ENCODE data around the gene SYNDIG1. TPM values are rescaled to one million over a fixed set of nuclear protein-coding genes. Genes with fewer than 3 reads are reported as not detected.

The SYNDIG1 gene
- total RNA-seq, 2 donors from 2014 or later: 0.12 to 0.45 TPM

DNA sequence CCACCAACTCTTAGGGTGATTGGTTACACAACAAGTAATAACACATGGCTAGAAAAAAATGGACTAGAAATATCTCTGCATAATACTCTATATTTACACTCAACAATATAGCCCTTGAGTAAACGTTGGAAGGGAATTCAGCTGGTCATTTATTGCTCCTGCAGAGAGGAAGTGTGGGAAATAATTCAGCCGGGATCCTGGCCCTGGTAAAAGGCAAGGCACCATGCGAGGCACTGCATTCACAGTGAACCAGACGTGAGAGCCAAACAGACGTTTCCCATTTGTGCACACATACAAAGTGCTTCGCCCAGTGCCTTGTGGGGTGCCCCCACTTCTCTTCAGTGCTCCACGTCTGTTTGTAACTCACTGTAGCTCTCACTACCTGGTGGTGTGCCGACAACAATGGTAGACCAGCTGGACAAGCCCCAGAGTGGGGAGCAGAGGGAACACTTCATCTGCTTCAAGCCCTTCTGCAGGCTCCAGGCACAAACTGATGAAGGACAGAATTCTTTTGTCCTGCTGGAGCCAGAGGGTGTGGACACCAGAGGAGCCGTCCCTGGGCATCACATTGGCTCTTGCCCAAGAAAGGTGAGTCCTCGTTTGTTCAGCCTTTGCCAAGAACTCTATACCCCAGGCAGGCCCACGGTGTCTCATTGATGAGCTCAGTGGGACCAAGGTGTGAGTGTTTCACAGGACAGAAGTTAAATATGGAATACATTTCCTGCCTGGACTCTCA is 18.8 kb downstream of the SYNDIG1 start:
- ATAC-seq (peak; percentile 96), DNase-seq (peak in 1 of 2 donors; percentile 25)

GRCh38 chr20:24488800-24489175 is 19.4 kb downstream of the SYNDIG1 start:
- intact Hi-C loops (cut with DNase I, micrococcal nuclease): no loop called here
- DNase-seq (no peak), ATAC-seq (no peak)

More for the DNA sequence above, 18.8 kb downstream of the SYNDIG1 start:
- intact Hi-C loops (cut with DNase I, micrococcal nuclease): no loop called here

DNA sequence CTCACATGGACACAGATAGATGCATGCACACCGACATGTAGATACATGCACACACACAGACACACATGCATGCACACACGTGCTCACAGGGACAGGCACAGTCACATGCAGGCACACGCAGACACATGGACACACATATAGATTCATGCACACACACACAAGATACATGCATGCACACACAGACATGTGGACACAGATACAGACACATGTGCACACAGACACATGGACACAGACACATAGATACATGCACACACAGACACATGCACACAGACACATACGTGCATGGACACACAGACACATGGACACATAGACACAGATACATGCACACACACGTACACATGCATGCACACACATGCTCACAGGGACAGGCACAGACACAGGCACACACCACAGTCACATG is 19.8 kb downstream of the SYNDIG1 start:
- no peak for ATAC-seq
- intact Hi-C loops (cut with DNase I, micrococcal nuclease): no loop called here

GRCh38 chr20:24489631-24490260 is 20.3 kb downstream of the SYNDIG1 start:
- no peak for ATAC-seq
- intact Hi-C loops (cut with DNase I, micrococcal nuclease): no loop called here
- no peak for DNase-seq

More for the DNA sequence above, 19.8 kb downstream of the SYNDIG1 start:
- no peak for DNase-seq

GRCh38 chr20:24490598-24490997 is 21.2 kb downstream of the SYNDIG1 start:
- no peak for ATAC-seq
- intact Hi-C loops (cut with DNase I, micrococcal nuclease): no loop called here
- no peak for DNase-seq

DNA sequence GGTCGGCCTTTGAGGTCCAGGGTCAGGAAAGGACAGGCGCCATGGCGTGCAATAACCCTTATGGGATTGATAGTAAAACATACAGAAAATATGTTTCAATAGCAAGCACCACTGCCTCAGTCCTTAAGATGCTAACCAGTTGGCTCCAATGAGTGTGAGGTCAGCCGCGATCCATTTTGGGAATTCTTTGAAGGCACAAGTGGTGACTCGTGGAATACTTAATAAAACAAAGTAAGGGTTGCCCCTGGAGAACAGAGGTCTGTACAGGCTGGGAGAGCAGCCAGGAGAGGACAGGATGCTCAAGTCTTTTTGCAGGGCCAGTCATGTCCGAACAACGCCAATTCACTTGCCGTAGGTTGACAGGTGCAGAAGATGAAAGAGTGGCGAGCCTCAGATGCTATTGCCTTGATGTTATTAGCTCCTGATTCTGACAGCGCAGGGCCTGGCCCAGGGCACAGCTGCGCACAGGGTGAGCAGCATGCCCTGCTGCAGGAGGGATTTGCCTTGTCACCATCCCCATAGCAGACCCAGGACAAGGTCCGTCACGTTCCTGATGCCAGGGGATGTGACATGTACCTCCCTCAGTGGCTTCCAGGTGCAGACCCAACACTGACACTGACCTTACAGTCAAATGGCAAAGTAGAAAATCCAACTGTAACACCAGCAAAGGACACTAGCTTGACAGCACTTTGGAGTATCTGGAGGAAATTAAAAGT is 21.8 kb downstream of the SYNDIG1 start:
- ATAC-seq (no peak), DNase-seq (no peak)
- intact Hi-C loops (cut with DNase I, micrococcal nuclease): no loop called here

GRCh38 chr20:24492031-24492607 is 22.7 kb downstream of the SYNDIG1 start:
- intact Hi-C loops (cut with DNase I, micrococcal nuclease): no loop called here
- ATAC-seq (no peak), DNase-seq (no peak)

DNA sequence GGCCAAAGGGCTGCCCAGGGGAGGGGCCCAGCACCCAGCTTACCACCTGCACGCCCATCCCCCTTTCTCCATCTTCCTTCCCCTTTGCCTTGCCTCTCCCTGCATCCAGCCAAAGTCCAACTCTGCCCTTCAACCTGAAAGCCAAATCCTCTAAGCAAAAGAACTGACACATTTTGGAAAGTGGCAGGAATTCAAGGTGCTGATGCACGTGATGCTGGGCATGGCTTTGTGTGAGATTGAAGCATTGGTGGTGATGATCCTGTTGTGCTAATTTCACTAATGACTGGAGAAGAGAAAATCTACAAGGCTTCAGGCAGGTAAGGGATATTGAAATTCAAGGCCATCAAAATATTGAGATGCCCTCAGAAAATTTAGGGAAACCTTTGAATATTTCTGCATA is 23.3 kb downstream of the SYNDIG1 start:
- intact Hi-C loops (cut with DNase I, micrococcal nuclease): no loop called here
- DNase-seq (no peak), ATAC-seq (no peak)

DNA sequence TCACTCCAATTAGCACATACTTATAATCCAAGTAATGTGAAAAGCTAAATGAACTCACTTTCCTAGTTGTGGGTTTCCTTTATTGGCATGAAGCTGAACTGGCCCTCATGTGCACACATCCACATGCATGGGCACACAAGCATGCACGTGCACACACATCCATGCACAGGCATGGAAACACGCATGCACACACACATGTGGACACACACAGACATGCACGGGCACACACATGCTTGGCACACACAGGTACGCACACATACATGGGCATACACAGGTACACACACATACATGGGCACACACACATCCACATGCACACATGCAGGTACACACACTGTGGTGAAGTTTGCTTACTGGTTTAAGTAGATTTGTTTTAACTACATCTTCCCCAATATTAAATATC is 23.8 kb downstream of the SYNDIG1 start:
- DNase-seq: no peak
- intact Hi-C loops (cut with DNase I, micrococcal nuclease): no loop called here
- ATAC-seq: no peak

DNA sequence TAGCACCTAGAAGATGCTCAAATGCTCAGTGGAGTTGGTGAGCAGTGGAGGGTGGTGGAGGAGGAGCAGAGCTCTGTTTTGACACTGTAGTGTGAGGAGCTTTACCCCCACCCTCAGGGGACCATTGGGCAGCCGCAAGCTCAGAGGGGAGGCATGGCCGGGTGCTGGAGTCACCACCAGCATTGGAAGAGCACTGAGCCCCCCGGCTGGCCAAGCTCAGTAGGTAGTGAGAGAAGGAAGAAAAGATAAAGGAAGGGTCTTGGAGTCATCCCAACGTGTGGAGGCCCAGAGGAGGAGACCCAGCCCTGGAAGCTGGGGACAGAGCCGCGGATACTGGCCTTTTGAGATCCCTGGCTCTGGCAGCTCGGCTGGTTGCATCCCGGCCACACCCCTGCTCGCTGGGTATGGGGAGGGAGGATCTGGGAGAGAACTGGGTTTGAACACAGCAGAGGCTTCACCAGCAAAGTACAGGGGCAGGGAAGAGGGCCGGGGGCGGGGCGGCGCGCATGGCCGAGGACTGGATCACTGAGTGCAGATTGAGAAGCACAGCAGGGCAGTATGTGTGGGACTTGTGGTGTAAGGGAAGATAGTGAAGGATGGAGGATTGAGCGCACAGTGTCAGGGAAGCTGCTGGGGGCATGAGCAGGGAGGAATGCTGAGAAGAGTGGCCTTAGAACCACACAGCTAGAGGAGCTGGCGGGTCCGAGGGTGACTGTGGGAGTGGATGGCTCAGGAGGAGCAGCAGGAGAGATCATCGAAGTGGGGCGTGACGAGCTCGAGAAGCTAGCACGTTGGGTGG is 24.4 kb downstream of the SYNDIG1 start:
- ATAC-seq: no peak
- DNase-seq: no peak
- intact Hi-C loops (cut with DNase I, micrococcal nuclease): no loop called here

DNA sequence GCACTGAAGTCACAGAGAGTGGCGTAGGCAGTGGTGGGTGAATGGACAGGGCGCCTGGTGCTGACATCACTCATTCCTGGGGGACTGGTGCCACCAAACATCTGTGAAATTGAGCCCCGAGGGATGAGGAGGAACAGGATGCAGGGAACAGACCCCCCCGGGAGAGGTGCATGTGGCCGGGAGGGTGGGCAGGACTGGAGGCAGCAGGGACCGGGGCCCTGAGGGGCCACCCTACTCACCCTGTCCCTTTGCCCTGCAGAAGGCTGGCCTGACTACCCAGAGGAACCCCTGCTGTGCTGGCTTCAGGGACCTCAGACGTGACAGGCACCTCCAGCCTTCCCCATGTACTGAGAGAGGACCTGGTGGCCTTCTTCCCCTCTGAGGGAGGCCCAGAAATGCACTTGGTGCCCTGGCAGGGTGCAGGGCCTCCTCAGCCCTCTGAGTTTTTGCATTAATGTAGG is 25.1 kb downstream of the SYNDIG1 start:
- DNase-seq: no peak
- intact Hi-C loops (cut with DNase I, micrococcal nuclease): no loop called here
- ATAC-seq: no peak

DNA sequence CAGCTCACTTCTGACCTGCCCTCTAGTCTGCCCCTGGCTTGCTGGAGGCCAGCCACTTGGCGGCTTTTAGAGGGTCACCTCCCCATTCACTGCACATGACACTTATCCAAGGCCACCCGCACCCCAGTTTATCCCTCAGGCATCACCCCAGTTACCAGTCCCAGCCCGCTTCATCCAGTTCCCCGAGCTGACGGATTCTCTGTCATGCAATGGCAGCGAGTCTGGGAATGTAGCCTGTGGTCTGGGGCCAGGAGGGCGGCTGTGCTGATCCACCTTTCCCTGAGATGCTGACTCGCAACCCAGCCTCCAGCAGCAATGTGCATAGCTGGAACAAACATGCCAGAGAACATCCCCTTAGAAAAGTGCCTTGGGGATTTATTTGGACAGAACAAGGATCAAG is 25.8 kb downstream of the SYNDIG1 start:
- no peak for DNase-seq
- ATAC-seq: no peak
- intact Hi-C loops (cut with DNase I, micrococcal nuclease): no loop called here

GRCh38 chr20:24497851-24498250 is 28.4 kb downstream of the SYNDIG1 start:
- DNase-seq (peak in 1 of 2 donors; percentile 36), ATAC-seq (peak; percentile 34)
- intact Hi-C loops (cut with DNase I, micrococcal nuclease): no loop called here

DNA sequence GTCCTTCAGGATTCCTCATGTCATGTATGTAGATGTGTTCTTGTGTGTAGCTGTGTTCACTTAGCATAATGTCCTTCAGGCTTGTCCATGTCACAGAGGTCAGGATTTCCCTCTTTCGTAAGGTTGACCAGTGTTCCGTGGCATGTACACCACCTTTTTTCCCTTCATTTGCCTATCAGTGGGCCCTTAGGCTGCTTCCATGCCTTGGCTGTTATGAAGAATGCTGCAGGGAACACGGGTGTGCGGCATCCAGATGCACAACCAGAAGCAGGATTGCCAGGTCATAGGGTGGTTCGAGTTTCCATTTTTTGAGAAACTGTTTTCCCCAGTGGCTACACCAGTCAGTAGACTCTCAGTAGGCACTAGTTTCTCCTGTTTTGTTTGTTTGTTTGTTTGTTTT is 29.2 kb downstream of the SYNDIG1 start:
- ATAC-seq: no peak

GRCh38 chr20:24499472-24499871 is 30.0 kb downstream of the SYNDIG1 start:
- DNase-seq (no peak), ATAC-seq (no peak)
- intact Hi-C loops (cut with DNase I, micrococcal nuclease): no loop called here

More for the DNA sequence above, 29.2 kb downstream of the SYNDIG1 start:
- intact Hi-C loops (cut with DNase I, micrococcal nuclease): no loop called here
- DNase-seq: no peak

- intact Hi-C loops (cut with DNase I, micrococcal nuclease): no loop called here
- peak in 1 of 2 donors; percentile 14 for DNase-seq
- no peak for ATAC-seq
These were observed 32.5 kb downstream of the SYNDIG1 start for GRCh38 chr20:24501764-24502556.

GRCh38 chr20:24502661-24503060 is 33.2 kb downstream of the SYNDIG1 start:
- ATAC-seq (no peak), DNase-seq (no peak)
- intact Hi-C loops (cut with DNase I, micrococcal nuclease): no loop called here

- intact Hi-C loops (cut with DNase I, micrococcal nuclease): no loop called here
- DNase-seq (no peak), ATAC-seq (no peak)
These were observed 34.0 kb downstream of the SYNDIG1 start for GRCh38 chr20:24503352-24503931.

All from left colon (tissue), 2 donors.